ENCODE data around the gene OR13C3.

GRCh38 chr9:104572612-104573011, 36.0 kb upstream of the OR13C3 start:
- TF ChIP-seq, protein P1, sequence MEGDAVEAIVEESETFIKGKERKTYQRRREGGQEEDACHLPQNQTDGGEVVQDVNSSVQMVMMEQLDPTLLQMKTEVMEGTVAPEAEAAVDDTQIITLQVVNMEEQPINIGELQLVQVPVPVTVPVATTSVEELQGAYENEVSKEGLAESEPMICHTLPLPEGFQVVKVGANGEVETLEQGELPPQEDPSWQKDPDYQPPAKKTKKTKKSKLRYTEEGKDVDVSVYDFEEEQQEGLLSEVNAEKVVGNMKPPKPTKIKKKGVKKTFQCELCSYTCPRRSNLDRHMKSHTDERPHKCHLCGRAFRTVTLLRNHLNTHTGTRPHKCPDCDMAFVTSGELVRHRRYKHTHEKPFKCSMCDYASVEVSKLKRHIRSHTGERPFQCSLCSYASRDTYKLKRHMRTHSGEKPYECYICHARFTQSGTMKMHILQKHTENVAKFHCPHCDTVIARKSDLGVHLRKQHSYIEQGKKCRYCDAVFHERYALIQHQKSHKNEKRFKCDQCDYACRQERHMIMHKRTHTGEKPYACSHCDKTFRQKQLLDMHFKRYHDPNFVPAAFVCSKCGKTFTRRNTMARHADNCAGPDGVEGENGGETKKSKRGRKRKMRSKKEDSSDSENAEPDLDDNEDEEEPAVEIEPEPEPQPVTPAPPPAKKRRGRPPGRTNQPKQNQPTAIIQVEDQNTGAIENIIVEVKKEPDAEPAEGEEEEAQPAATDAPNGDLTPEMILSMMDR (IDR thresholded peaks at IDR 0.05) = no peak
- no peak for TF ChIP-seq POLR2A (IDR thresholded peaks at IDR 0.05)

Measured in testis (tissue), 2 donors.